Measurements from ENCODE around the gene HMCN1. TPM values are rescaled to one million over a fixed set of nuclear protein-coding genes. Genes with fewer than 3 reads are reported as not detected.

The HMCN1 gene
- total and polyA plus RNA-seq, 4 donors = 1.5 to 6.8 (median 3.5) TPM

- TF ChIP-seq, protein P1, sequence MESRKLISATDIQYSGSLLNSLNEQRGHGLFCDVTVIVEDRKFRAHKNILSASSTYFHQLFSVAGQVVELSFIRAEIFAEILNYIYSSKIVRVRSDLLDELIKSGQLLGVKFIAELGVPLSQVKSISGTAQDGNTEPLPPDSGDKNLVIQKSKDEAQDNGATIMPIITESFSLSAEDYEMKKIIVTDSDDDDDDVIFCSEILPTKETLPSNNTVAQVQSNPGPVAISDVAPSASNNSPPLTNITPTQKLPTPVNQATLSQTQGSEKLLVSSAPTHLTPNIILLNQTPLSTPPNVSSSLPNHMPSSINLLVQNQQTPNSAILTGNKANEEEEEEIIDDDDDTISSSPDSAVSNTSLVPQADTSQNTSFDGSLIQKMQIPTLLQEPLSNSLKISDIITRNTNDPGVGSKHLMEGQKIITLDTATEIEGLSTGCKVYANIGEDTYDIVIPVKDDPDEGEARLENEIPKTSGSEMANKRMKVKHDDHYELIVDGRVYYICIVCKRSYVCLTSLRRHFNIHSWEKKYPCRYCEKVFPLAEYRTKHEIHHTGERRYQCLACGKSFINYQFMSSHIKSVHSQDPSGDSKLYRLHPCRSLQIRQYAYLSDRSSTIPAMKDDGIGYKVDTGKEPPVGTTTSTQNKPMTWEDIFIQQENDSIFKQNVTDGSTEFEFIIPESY (IDR thresholded peaks at IDR 0.05) = no peak
These were observed 485.9 kb downstream of the HMCN1 start (continued) for GRCh38 chr1:186220067-186220466.

GRCh38 chr1:186220911-186221310, 486.7 kb downstream of the HMCN1 start:
- H3K9me3 ChIP-seq (ENCODE audit: control insufficient read depth in 4 of 4, low read length in 3 of 4) = no peaks in the 10 kb centered on the region
- H3K9ac ChIP-seq (ENCODE audit: low read depth in 1 of 2, low read length in 2 of 2) = no peak overlapping the region
- 100% methylated on average over 1 of the region's 1 CpG for WGBS
- H3K4me1 ChIP-seq (ENCODE audit: control insufficient read depth in 4 of 4, insufficient read depth in 4 of 4, low read length in 3 of 4) = no peaks in the 10 kb centered on the region
- no peaks in the 10 kb centered on the region for H3K27me3 ChIP-seq (ENCODE audit: control insufficient read depth in 4 of 4, insufficient read depth in 4 of 4, low read length in 3 of 4)
- no peak for DNase-seq (ENCODE audit: low spot score)
- no peak overlapping the region for H3K4me3 ChIP-seq (ENCODE audit: low read depth in 1 of 3, low read length in 3 of 3)
- H3K27ac ChIP-seq (ENCODE audit: low read depth in 1 of 2, low read length in 2 of 2) = no peak overlapping the region
- TF ChIP-seq YY1 (IDR thresholded peaks at IDR 0.05) = no peak
- H3K36me3 ChIP-seq (ENCODE audit: control insufficient read depth in 4 of 4, insufficient read depth in 3 of 4, low read depth in 1 of 4, low read length in 3 of 4) = no peaks in the 10 kb centered on the region

GRCh38 chr1:186225096-186225495, 490.9 kb downstream of the HMCN1 start:
- Histone ChIP-seq H3K27me3 (ENCODE audit: control insufficient read depth in 4 of 4, insufficient read depth in 4 of 4, low read length in 3 of 4) (peaks cover 0 to 4% (median 0%) of the 10 kb centered on the region in 4 donors), H3K36me3 (ENCODE audit: control insufficient read depth in 4 of 4, insufficient read depth in 3 of 4, low read depth in 1 of 4, low read length in 3 of 4) (no peaks in the 10 kb centered on the region), H3K9ac (ENCODE audit: low read depth in 1 of 2, low read length in 2 of 2) (no peak overlapping the region), H3K4me1 (ENCODE audit: control insufficient read depth in 4 of 4, insufficient read depth in 4 of 4, low read length in 3 of 4) (no peaks in the 10 kb centered on the region), H3K9me3 (ENCODE audit: control insufficient read depth in 4 of 4, low read length in 3 of 4) (no peaks in the 10 kb centered on the region), H3K27ac (ENCODE audit: low read depth in 1 of 2, low read length in 2 of 2) (no peak overlapping the region), H3K4me3 (ENCODE audit: low read depth in 1 of 3, low read length in 3 of 3) (no peak overlapping the region)
- DNase-seq (ENCODE audit: low spot score) = no peak
- WGBS = 53% methylated on average over 1 of the region's 1 CpG
- TF ChIP-seq, protein P2, sequence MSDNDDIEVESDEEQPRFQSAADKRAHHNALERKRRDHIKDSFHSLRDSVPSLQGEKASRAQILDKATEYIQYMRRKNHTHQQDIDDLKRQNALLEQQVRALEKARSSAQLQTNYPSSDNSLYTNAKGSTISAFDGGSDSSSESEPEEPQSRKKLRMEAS (IDR thresholded peaks at IDR 0.05) = no peak
- TF ChIP-seq GABPA (IDR thresholded peaks at IDR 0.05 in 1 of 2, conservative IDR thresholded peaks at IDR 0.05 in 1 of 2) (no peak), EGR1 (IDR thresholded peaks at IDR 0.05; ENCODE audit: low read depth in 2 of 2) (no peak), JUND (IDR thresholded peaks at IDR 0.05) (no peak), NR2F2 (IDR thresholded peaks at IDR 0.05) (no peak), FOXA2 (IDR thresholded peaks at IDR 0.05) (no peak)
- TF ChIP-seq, protein P3, sequence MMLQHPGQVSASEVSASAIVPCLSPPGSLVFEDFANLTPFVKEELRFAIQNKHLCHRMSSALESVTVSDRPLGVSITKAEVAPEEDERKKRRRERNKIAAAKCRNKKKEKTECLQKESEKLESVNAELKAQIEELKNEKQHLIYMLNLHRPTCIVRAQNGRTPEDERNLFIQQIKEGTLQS (IDR thresholded peaks at IDR 0.05) = no peak

- Histone ChIP-seq H3K9me3 (ENCODE audit: control insufficient read depth in 4 of 4, low read length in 3 of 4) (no peaks in the 10 kb centered on the region), H3K27ac (ENCODE audit: low read depth in 1 of 2, low read length in 2 of 2) (no peak overlapping the region), H3K9ac (ENCODE audit: low read depth in 1 of 2, low read length in 2 of 2) (no peak overlapping the region), H3K36me3 (ENCODE audit: control insufficient read depth in 4 of 4, insufficient read depth in 3 of 4, low read depth in 1 of 4, low read length in 3 of 4) (no peaks in the 10 kb centered on the region), H3K4me1 (ENCODE audit: control insufficient read depth in 4 of 4, insufficient read depth in 4 of 4, low read length in 3 of 4) (no peaks in the 10 kb centered on the region), H3K4me3 (ENCODE audit: low read depth in 1 of 3, low read length in 3 of 3) (no peak overlapping the region), H3K27me3 (ENCODE audit: control insufficient read depth in 4 of 4, insufficient read depth in 4 of 4, low read length in 3 of 4) (peaks cover 0 to 4% (median 0%) of the 10 kb centered on the region in 4 donors)
- no peak for DNase-seq (ENCODE audit: low spot score)
- 91% methylated on average over 6 of the region's 6 CpGs for WGBS
- TF ChIP-seq REST (IDR thresholded peaks at IDR 0.05) (no peak), FOXA2 (IDR thresholded peaks at IDR 0.05) (no peak), GABPA (IDR thresholded peaks at IDR 0.05 in 1 of 2, conservative IDR thresholded peaks at IDR 0.05 in 1 of 2) (no peak), HNF4A (conservative IDR thresholded peaks at IDR 0.05) (no peak), HNF4G (IDR thresholded peaks at IDR 0.05) (no peak), FOXA1 (IDR thresholded peaks at IDR 0.05) (no peak), RAD21 (IDR thresholded peaks at IDR 0.05) (no peak), EGR1 (IDR thresholded peaks at IDR 0.05; ENCODE audit: low read depth in 2 of 2) (no peak), NR2F2 (IDR thresholded peaks at IDR 0.05) (no peak), SP1 (IDR thresholded peaks at IDR 0.05) (no peak), TAF1 (conservative IDR thresholded peaks at IDR 0.05) (no peak)
- TF ChIP-seq, protein P3 (IDR thresholded peaks at IDR 0.05) = no peak
- TF ChIP-seq, protein P2 (IDR thresholded peaks at IDR 0.05) = no peak
- TF ChIP-seq, protein P1 (IDR thresholded peaks at IDR 0.05) = no peak
These were observed 494.6 kb downstream of the HMCN1 start for GRCh38 chr1:186228749-186229148.

Data from liver (tissue), 9 donors.